CD14-positive monocyte (primary cell): ENCODE measurements around the gene SH3BGR. TPM values are rescaled to one million over a fixed set of nuclear protein-coding genes. Genes with fewer than 3 reads are reported as not detected.

Experiments
- DNase-seq, 3 donors: peaks; one replicate each; pipeline ENCODE4 v3.0.0-alpha.2; 2011 to 2022
- H2AFZ ChIP-seq: 2 replicates; pipeline ENCODE4 v1.6.0; 2012; ENCODE audit warnings: mild to moderate bottlenecking, low read depth, low read length, inconsistent platforms; ENCODE audit not compliant: insufficient read depth, poor library complexity, severe bottlenecking
- H3K27ac ChIP-seq, 2 donors: 1 replicate in 1 of 2; 2 replicates in 1 of 2; pipeline ENCODE4 v1.5.1; 2012 to 2013; ENCODE audit warnings: low read length in 2 of 2, control low read depth in 1 of 2, inconsistent platforms in 1 of 2, low read depth in 1 of 2, mild to moderate bottlenecking in 1 of 2
- H3K27me3 ChIP-seq, 2 donors: one replicate each; pipeline versions ENCODE4 v1.6.0 to v1.6.1; 2011 to 2013; ENCODE audit warnings: low read length in 2 of 2; ENCODE audit not compliant: control insufficient read depth in 2 of 2, insufficient read depth in 2 of 2
- H3K36me3 ChIP-seq, 2 donors: replicated peaks in 1 of 2; 1 replicate in 1 of 2; 2 replicates in 1 of 2; pipeline versions ENCODE4 v1.5.1 to v1.6.1; 2012 to 2013; ENCODE audit warnings: low read length in 2 of 2, control low read depth in 1 of 2, inconsistent platforms in 1 of 2, mild to moderate bottlenecking in 1 of 2; ENCODE audit not compliant: insufficient read depth in 2 of 2, control insufficient read depth in 1 of 2
- H3K4me1 ChIP-seq, 2 donors: 1 replicate in 1 of 2; 2 replicates in 1 of 2; pipeline versions ENCODE4 v1.5.1 to v1.6.1; 2012 to 2013; ENCODE audit warnings: low read length in 2 of 2, control low read depth in 1 of 2, inconsistent platforms in 1 of 2, mild to moderate bottlenecking in 1 of 2, moderate library complexity in 1 of 2; ENCODE audit not compliant: insufficient read depth in 2 of 2, control insufficient read depth in 1 of 2
- H3K4me2 ChIP-seq: replicated peaks from 2 replicates; pipeline ENCODE3; 2012; ENCODE audit warnings: low read length, moderate library complexity, mild to moderate bottlenecking; ENCODE audit not compliant: poor library complexity, severe bottlenecking; ENCODE audit errors: extremely low read depth
- H3K4me3 ChIP-seq, 3 experiments: fragments of 200-600 bp in 1 of 3; sonication (generic) in 1 of 3; replicated peaks in 1 of 3; 1 replicate in 2 of 3; 2 replicates in 1 of 3; pipeline ENCODE4 v1.5.1; 2011 to 2013; ENCODE audit warnings: low read length in 3 of 3, mild to moderate bottlenecking in 3 of 3, control low read depth in 2 of 3, low read depth in 2 of 3, inconsistent platforms in 1 of 3, moderate library complexity in 1 of 3
- H3K79me2 ChIP-seq: 2 replicates; pipeline ENCODE4 v1.6.0; 2012; ENCODE audit warnings: mild to moderate bottlenecking, control low read depth, inconsistent platforms, low read length, moderate library complexity; ENCODE audit not compliant: insufficient read depth
- H3K9ac ChIP-seq: 2 replicates; pipeline ENCODE4 v1.6.0; 2017; ENCODE audit warnings: low read length, mild to moderate bottlenecking; ENCODE audit not compliant: insufficient read depth, poor library complexity, severe bottlenecking
- H3K9me3 ChIP-seq, 2 donors: replicated peaks in 1 of 2; 1 replicate in 1 of 2; 2 replicates in 1 of 2; pipeline versions ENCODE4 v1.5.1 to v1.6.1; 2012 to 2013; ENCODE audit warnings: low read length in 2 of 2, control low read depth in 1 of 2; ENCODE audit not compliant: control insufficient read depth in 1 of 2, insufficient read depth in 1 of 2
- H4K20me1 ChIP-seq: 2 replicates; pipeline ENCODE4 v1.6.0; 2012; ENCODE audit warnings: mild to moderate bottlenecking, low read length, control low read depth, moderate library complexity; ENCODE audit not compliant: insufficient read depth
- H3K27ac Mint-ChIP-seq, 7 donors: one replicate each; pipeline ENCODE4 v1.8.0; 2020; ENCODE audit warnings: mild to moderate bottlenecking in 7 of 7, mixed read lengths in 7 of 7, moderate library complexity in 6 of 7, inconsistent platforms in 2 of 7
- H3K27me3 Mint-ChIP-seq, 3 donors: one replicate each; pipeline ENCODE4 v1.8.0; 2021 to 2022; ENCODE audit warnings: low read depth in 3 of 3, mild to moderate bottlenecking in 3 of 3, mixed read lengths in 3 of 3, moderate library complexity in 3 of 3, inconsistent platforms in 1 of 3
- H3K36me3 Mint-ChIP-seq, 2 donors: one replicate each; pipeline ENCODE4 v1.8.0; 2020; ENCODE audit warnings: mixed read lengths in 2 of 2, inconsistent platforms in 1 of 2, mild to moderate bottlenecking in 1 of 2
- H3K4me1 Mint-ChIP-seq: one replicate; pipeline ENCODE4 v1.8.0; 2020; ENCODE audit warnings: mild to moderate bottlenecking, mixed read lengths
- H3K4me3 Mint-ChIP-seq, 2 donors: one replicate each; pipeline ENCODE4 v1.8.0; 2020; ENCODE audit warnings: mild to moderate bottlenecking in 2 of 2, mixed read lengths in 2 of 2, moderate library complexity in 1 of 2
- H3K9me3 Mint-ChIP-seq, 7 donors: one replicate each; pipeline ENCODE4 v1.8.0; 2020 to 2022; ENCODE audit warnings: mixed read lengths in 7 of 7, mild to moderate bottlenecking in 6 of 7, moderate library complexity in 6 of 7, inconsistent platforms in 2 of 7
- CTCF ChIP-seq: fragments of 200-600 bp; IDR thresholded peaks from one replicate; pipeline ENCODE4 v1.8.0; 2022; ENCODE audit warnings: antibody characterized with exemption, mild to moderate bottlenecking
- WGBS: methylation state at CpG from one replicate; pipeline ENCODE4 v1.1.5; 2013; ENCODE audit warnings: missing lambda C conversion rate; ENCODE audit not compliant: insufficient coverage; 5-methylcytosine and 5-hydroxymethylcytosine counted together
- intact Hi-C, 2 donors: fragments of 100-400 bp; cut with micrococcal nuclease; formaldehyde crosslinking; loops; one replicate each; pipeline versions ENCODE4 v1.15.0 to v1.15.1; 2023
- polyA plus RNA-seq, 3 donors: library from polyadenylated mRNA; depleted of rRNA in 1 of 3; unstranded in 2 of 3; stranded (reverse) in 1 of 3; fragments of 300-500 nt in 2 of 3; fragments of >200 nt in 1 of 3; fragmentation: Illumina TruSeq in 2 of 3; gene quantifications; 1 replicate in 2 of 3; 2 replicates in 1 of 3; pipeline ENCODE4 v1.2.3, GENCODE V29; 2012 to 2021

Gene SH3BGR
- polyA plus RNA-seq, 3 donors, result 0.36 to 0.72 TPM; not detected in 1

- Mint-ChIP-seq H3K4me1 (no peaks in the 10 kb centered on the region), H3K4me3 (no peak overlapping the region), H3K9me3 (no peaks in the 10 kb centered on the region), H3K36me3 (no peaks in the 10 kb centered on the region), H3K27me3 (peaks cover 0 to 6% (median 2%) of the 10 kb centered on the region in 3 donors), H3K27ac (no peak overlapping the region)
- Histone ChIP-seq H4K20me1 (no peaks in the 10 kb centered on the region), H2AFZ (no peak overlapping the region), H3K9ac (no peak overlapping the region), H3K4me1 (no peaks in the 10 kb centered on the region), H3K9me3 (no peaks in the 10 kb centered on the region), H3K4me3 (no peak overlapping the region), H3K4me2 (no peak overlapping the region), H3K27me3 (no peaks in the 10 kb centered on the region), H3K79me2 (no peaks in the 10 kb centered on the region), H3K36me3 (no peaks in the 10 kb centered on the region), H3K27ac (no peak overlapping the region)
- TF ChIP-seq CTCF, result no peak
- no peak for DNase-seq
- intact Hi-C loops, result no loop called here
- WGBS, result 100% methylated on average over 2 of the region's 2 CpGs
Observed at GRCh38 chr21:39430954-39431353, 20.8 kb upstream of the SH3BGR start.

- no peak for TF ChIP-seq CTCF
- peaks cover 2 to 4% (median 4%) of the 10 kb centered on the region in 3 donors for H3K27me3 Mint-ChIP-seq
- Histone ChIP-seq H3K79me2 (no peaks in the 10 kb centered on the region), H3K27ac (no peak overlapping the region), H3K9ac (no peak overlapping the region), H4K20me1 (no peaks in the 10 kb centered on the region), H3K4me3 (no peak overlapping the region), H3K4me1 (no peaks in the 10 kb centered on the region), H3K36me3 (no peaks in the 10 kb centered on the region), H2AFZ (no peak overlapping the region), H3K27me3 (no peaks in the 10 kb centered on the region), H3K4me2 (no peak overlapping the region), H3K9me3 (no peaks in the 10 kb centered on the region)
- WGBS, result no CpG with 5 or more reads among the region's 4 CpGs
- H3K27ac Mint-ChIP-seq, result no peak overlapping the region
- H3K9me3 Mint-ChIP-seq, result no peaks in the 10 kb centered on the region
- H3K4me1 Mint-ChIP-seq, result no peaks in the 10 kb centered on the region
- no peak overlapping the region for H3K4me3 Mint-ChIP-seq
- H3K36me3 Mint-ChIP-seq, result no peaks in the 10 kb centered on the region
- intact Hi-C loops, result no loop called here
- DNase-seq, result no peak
Observed at GRCh38 chr21:39434950-39435349, 16.8 kb upstream of the SH3BGR start.
